COLO668 (cell line): ENCODE data around the gene ERLIN1.
"Not testable (repeated sequence)": the region's sequence is repeated elsewhere in the genome, so short reads cannot be mapped to it uniquely, and the experiment has no call there.

Source experiments
- DNase-seq: peaks from one replicate; lab custom pipeline; 2025; ENCODE audit not compliant: unreplicated experiment; lab: John Stamatoyannopoulos, UW

ERLIN1 gene

GRCh38 chr10:100138921-100139496, 46.8 kb downstream of the ERLIN1 start:
- no peak for DNase-seq

GRCh38 chr10:100135486-100135885, 50.3 kb downstream of the ERLIN1 start:
- no peak for DNase-seq

- DNase-seq: no peak
These were observed 52.0 kb downstream of the ERLIN1 start for GRCh38 chr10:100133801-100134200.

GRCh38 chr10:100132427-100132826, 53.4 kb downstream of the ERLIN1 start:
- no peak for DNase-seq

GRCh38 chr10:100131571-100131970, 54.3 kb downstream of the ERLIN1 start:
- no peak for DNase-seq

GRCh38 chr10:100130831-100131230, 55.0 kb downstream of the ERLIN1 start:
- no peak for DNase-seq

GRCh38 chr10:100129424-100129823, 56.4 kb downstream of the ERLIN1 start:
- DNase-seq: no peak

GRCh38 chr10:100128951-100129350, 56.9 kb downstream of the ERLIN1 start:
- no peak for DNase-seq

- DNase-seq: not testable (repeated sequence)
These were observed 60.5 kb downstream of the ERLIN1 start for GRCh38 chr10:100125335-100125734.

GRCh38 chr10:100124097-100124496, 61.7 kb downstream of the ERLIN1 start:
- no peak for DNase-seq

- no peak for DNase-seq
These were observed 63.0 kb downstream of the ERLIN1 start for GRCh38 chr10:100122780-100123179.

- DNase-seq: no peak
These were observed 65.3 kb downstream of the ERLIN1 start for GRCh38 chr10:100120550-100120949.

- DNase-seq: no peak
These were observed 66.1 kb downstream of the ERLIN1 start for GRCh38 chr10:100119726-100120125.

- DNase-seq: no peak
These were observed 70.7 kb downstream of the ERLIN1 start for GRCh38 chr10:100114976-100115770.

GRCh38 chr10:100114460-100114859, 71.4 kb downstream of the ERLIN1 start:
- DNase-seq: no peak

GRCh38 chr10:100109670-100110069, 76.2 kb downstream of the ERLIN1 start:
- DNase-seq: no peak

- DNase-seq: no peak
These were observed 79.0 kb downstream of the ERLIN1 start for GRCh38 chr10:100106865-100107264.

GRCh38 chr10:100104300-100104699, 81.5 kb downstream of the ERLIN1 start:
- no peak for DNase-seq

- DNase-seq: no peak
These were observed 82.2 kb downstream of the ERLIN1 start for GRCh38 chr10:100103581-100103980.

- peak; percentile 3 for DNase-seq
These were observed 84.4 kb downstream of the ERLIN1 start for GRCh38 chr10:100101192-100102076.

- DNase-seq: no peak
These were observed 85.1 kb downstream of the ERLIN1 start for GRCh38 chr10:100100651-100101184.
